ENCODE measurements around the gene DDAH2.
"Not testable (repeated sequence)": the region's sequence is repeated elsewhere in the genome, so short reads cannot be mapped to it uniquely, and the experiment has no call there.

Gene DDAH2

GRCh38 chr6:31717499-31718222, 11.4 kb downstream of the DDAH2 start:
- no peak for DNase-seq (ENCODE audit: low read depth, low spot score)
- H3K27ac ChIP-seq, result peak overlapping the region; percentile 68

- H3K27ac ChIP-seq, result no peak within 1 kb of the TSS
- no peak for DNase-seq (ENCODE audit: low read depth, low spot score)
Measured at GRCh38 chr6:31715022-31715958, 13.8 kb downstream of the DDAH2 start, which contains the start of gene LY6G6D. LY6G6D (plus strand) TSS chr6:31715348; CDS start chr6:31715356, 8 bp downstream.

- DNase-seq (ENCODE audit: low read depth, low spot score), result no peak
- no peak overlapping the region for H3K27ac ChIP-seq
Measured at GRCh38 chr6:31713991-31714684, 15.0 kb downstream of the DDAH2 start.

GRCh38 chr6:31713465-31713864, 15.6 kb downstream of the DDAH2 start:
- no peak for DNase-seq (ENCODE audit: low read depth, low spot score)
- no peak overlapping the region for H3K27ac ChIP-seq

GRCh38 chr6:31712296-31712695, 16.8 kb downstream of the DDAH2 start:
- no peak for DNase-seq (ENCODE audit: low read depth, low spot score)
- no peak overlapping the region for H3K27ac ChIP-seq

GRCh38 chr6:31711233-31711632, 17.9 kb downstream of the DDAH2 start:
- H3K27ac ChIP-seq, result no peak overlapping the region
- no peak for DNase-seq (ENCODE audit: low read depth, low spot score)

GRCh38 chr6:31710523-31711219, 18.4 kb downstream of the DDAH2 start:
- no peak for DNase-seq (ENCODE audit: low read depth, low spot score)
- no peak overlapping the region for H3K27ac ChIP-seq

GRCh38 chr6:31709157-31709556, 19.9 kb downstream of the DDAH2 start:
- DNase-seq (ENCODE audit: low read depth, low spot score), result not testable (repeated sequence)

GRCh38 chr6:31708224-31708623, 20.9 kb downstream of the DDAH2 start:
- no peak overlapping the region for H3K27ac ChIP-seq
- no peak for DNase-seq (ENCODE audit: low read depth, low spot score)

More at GRCh38 chr6:31709157-31709556, 19.9 kb downstream of the DDAH2 start:
- not testable (repeated sequence) for H3K27ac ChIP-seq

- no peak for DNase-seq (ENCODE audit: low read depth, low spot score)
- no peak overlapping the region for H3K27ac ChIP-seq
Measured at GRCh38 chr6:31707701-31708100, 21.4 kb downstream of the DDAH2 start.

- no peak for DNase-seq (ENCODE audit: low read depth, low spot score)
- H3K27ac ChIP-seq, result no peak within 1 kb of the TSS
Measured at GRCh38 chr6:31706599-31706998, 22.5 kb downstream of the DDAH2 start, which contains the start of gene LY6G6F. LY6G6F (plus strand) TSS chr6:31706866; CDS start chr6:31706907, 41 bp downstream.

- no peak overlapping the region for H3K27ac ChIP-seq
- no peak for DNase-seq (ENCODE audit: low read depth, low spot score)
Measured at GRCh38 chr6:31705931-31706330, 23.2 kb downstream of the DDAH2 start.

GRCh38 chr6:31702819-31703716, 26.0 kb downstream of the DDAH2 start, which contains the start of gene ABHD16A:
ABHD16A (minus strand) TSS chr6:31703324; CDS start chr6:31703281, 43 bp downstream.
- peak within 1 kb of the TSS; percentile 74 for H3K27ac ChIP-seq
- peak; percentile 83 for DNase-seq (ENCODE audit: low read depth, low spot score)

GRCh38 chr6:31702405-31702818, 26.7 kb downstream of the DDAH2 start:
- no peak for DNase-seq (ENCODE audit: low read depth, low spot score)
- H3K27ac ChIP-seq, result peak overlapping the region; percentile 74

- DNase-seq (ENCODE audit: low read depth, low spot score), result no peak
- no peak overlapping the region for H3K27ac ChIP-seq
Measured at GRCh38 chr6:31701666-31702404, 27.3 kb downstream of the DDAH2 start.

- H3K27ac ChIP-seq, result no peak overlapping the region
- no peak for DNase-seq (ENCODE audit: low read depth, low spot score)
Measured at GRCh38 chr6:31700740-31701401, 28.2 kb downstream of the DDAH2 start.

GRCh38 chr6:31697555-31697954, 31.5 kb downstream of the DDAH2 start:
- H3K27ac ChIP-seq, result no peak overlapping the region
- DNase-seq (ENCODE audit: low read depth, low spot score), result no peak

- H3K27ac ChIP-seq, result no peak overlapping the region
Measured at GRCh38 chr6:31693535-31693934, 35.6 kb downstream of the DDAH2 start.

More at GRCh38 chr6:31693535-31693934, 35.6 kb downstream of the DDAH2 start:
- DNase-seq (ENCODE audit: low read depth, low spot score), result no peak

Measured in epithelial cell of prostate (primary cell).